K562 (cell line): ENCODE results near the gene CRADD. TPM values are rescaled to one million over a fixed set of nuclear protein-coding genes. Genes with fewer than 3 reads are reported as not detected.

Experiments used
- ARNT ChIP-seq, 2 experiments: fragments of 450-650 bp; IDR thresholded peaks; 2 replicates each; pipeline ENCODE4 v1.6.1; 2016; ENCODE audit warnings: mild to moderate bottlenecking in 1 of 2
- CBFA2T2 ChIP-seq: fragments of 450-650 bp; conservative IDR thresholded peaks from 2 replicates; pipeline ENCODE4 v1.6.1; 2017; ENCODE audit warnings: mild to moderate bottlenecking
- EHMT2 ChIP-seq: fragments of 450-650 bp; IDR thresholded peaks from 2 replicates; pipeline ENCODE4 v1.6.1; 2018; ENCODE audit warnings: antibody characterized with exemption
- ELF2 ChIP-seq: fragments of 250-450 bp; sonication (Bioruptor Pico); IDR thresholded peaks from 2 replicates; pipeline ENCODE4 v1.5.0; 2021; ENCODE audit warnings: mild to moderate bottlenecking
- GABPB1 ChIP-seq: sonication (generic); formaldehyde crosslinking; IDR thresholded peaks from 2 replicates; pipeline ENCODE4 v1.8.0; 2022; ENCODE audit warnings: mild to moderate bottlenecking, missing genetic modification reagents
- GTF2E2 ChIP-seq: fragments of 200-800 bp; sonication (Bioruptor generic); IDR thresholded peaks from 2 replicates; pipeline ENCODE4 v1.6.1; 2016; ENCODE audit warnings: missing genetic modification characterization, missing compliant biosample characterization
- KLF13 ChIP-seq: fragments of 450-650 bp; IDR thresholded peaks from 2 replicates; pipeline ENCODE4 v1.6.1; 2016; ENCODE audit warnings: missing genetic modification characterization, low read depth, mild to moderate bottlenecking, missing compliant biosample characterization, moderate library complexity, borderline replicate concordance
- LEF1 ChIP-seq: fragments of 450-650 bp; IDR thresholded peaks from 2 replicates; pipeline ENCODE4 v1.6.1; 2016; ENCODE audit warnings: mild to moderate bottlenecking
- MTA3 ChIP-seq: fragments of 450-650 bp; formaldehyde crosslinking; IDR thresholded peaks from 2 replicates; pipeline ENCODE4 v1.6.1; 2017; ENCODE audit warnings: mild to moderate bottlenecking, borderline replicate concordance
- MYNN ChIP-seq, 2 experiments: sonication (generic); formaldehyde crosslinking in 1 of 2; IDR thresholded peaks; 2 replicates each; pipeline versions ENCODE4 v1.5.0 to v1.6.1; 2016 to 2020; ENCODE audit warnings: antibody characterized with exemption in 1 of 2, missing genetic modification reagents in 1 of 2
- NR0B1 ChIP-seq: fragments of 450-650 bp; IDR thresholded peaks from one replicate; pipeline ENCODE4 v1.6.1; 2018; ENCODE audit warnings: mild to moderate bottlenecking, moderate library complexity; ENCODE audit not compliant: partially characterized antibody
- PHF20 ChIP-seq: fragments of 450-650 bp; IDR thresholded peaks from 2 replicates; pipeline ENCODE4 v1.6.1; 2018; ENCODE audit not compliant: partially characterized antibody
- POLR2A ChIP-seq: fragments of 450-650 bp; conservative IDR thresholded peaks from 2 replicates; pipeline ENCODE4 v1.6.1; 2016
- RAD51 ChIP-seq: fragments of 450-650 bp; IDR thresholded peaks from 2 replicates; pipeline ENCODE4 v1.7.1; 2016; ENCODE audit warnings: low read depth, mild to moderate bottlenecking, borderline replicate concordance
- RFX1 ChIP-seq: fragments of 450-650 bp; IDR thresholded peaks from 2 replicates; pipeline ENCODE4 v1.6.1; 2016; ENCODE audit warnings: mild to moderate bottlenecking, moderate library complexity
- SIN3A ChIP-seq, 2 experiments: fragments of 150-350 bp in 1 of 2; IDR thresholded peaks; 2 replicates each; pipeline ENCODE4 v1.6.1; 2011 to 2016; ENCODE audit warnings: borderline replicate concordance in 2 of 2, low read depth in 2 of 2, low read length in 2 of 2, mild to moderate bottlenecking in 2 of 2, moderate library complexity in 2 of 2; ENCODE audit not compliant: control insufficient read depth in 1 of 2
- TFAM ChIP-seq: fragments of 250-450 bp; sonication (Bioruptor Pico); conservative IDR thresholded peaks from 2 replicates; pipeline ENCODE4 v1.5.0; 2021; ENCODE audit warnings: mild to moderate bottlenecking, moderate library complexity
- THRAP3 ChIP-seq: fragments of 450-650 bp; IDR thresholded peaks from 2 replicates; pipeline ENCODE4 v1.6.1; 2016; ENCODE audit warnings: mild to moderate bottlenecking, inconsistent platforms, borderline replicate concordance
- ZKSCAN8 ChIP-seq: fragments of 200-800 bp; sonication (Bioruptor generic); IDR thresholded peaks from 2 replicates; pipeline ENCODE4 v1.6.1; 2016; ENCODE audit warnings: missing genetic modification characterization, missing compliant biosample characterization
- ZNF134 ChIP-seq: fragments of 250-450 bp; sonication (Bioruptor Pico); conservative IDR thresholded peaks from 2 replicates; pipeline ENCODE4 v1.4.0; 2020
- ZNF589 ChIP-seq: fragments of 200-800 bp; sonication (Bioruptor generic); IDR thresholded peaks from 2 replicates; pipeline ENCODE4 v1.6.1; 2016; ENCODE audit warnings: low read depth, missing genetic modification characterization, missing compliant biosample characterization
- ZNF76 ChIP-seq: fragments of 250-450 bp; sonication (Bioruptor Pico); IDR thresholded peaks from 2 replicates; pipeline ENCODE4 v1.4.0; 2020; ENCODE audit warnings: mild to moderate bottlenecking, moderate library complexity, borderline replicate concordance
- ZZZ3 ChIP-seq: fragments of 450-650 bp; IDR thresholded peaks from 2 replicates; pipeline ENCODE4 v1.6.1; 2016; ENCODE audit warnings: antibody characterized with exemption, mild to moderate bottlenecking, moderate library complexity
- polyA plus RNA-seq, 8 experiments: library from polyadenylated mRNA; depleted of rRNA in 4 of 8; stranded (reverse) in 5 of 8; unstranded in 3 of 8; fragments of >200 nt; fragmentation: Nextera tagmentation in 2 of 8; fragmentation: Illumina TruSeq in 1 of 8; extraction: Ambion mirVana in 2 of 8; extraction: Trizol in 1 of 8; gene quantifications; 2 replicates each; pipeline versions ENCODE4 v1.2.1 to v1.2.3, GENCODE V29; 2011 to 2014; ENCODE audit warnings: inconsistent platforms in 1 of 8, missing spikeins in 1 of 8
- total RNA-seq, 7 experiments: library from RNA; depleted of rRNA in 6 of 7; stranded (reverse); fragments of >200 nt in 6 of 7; fragmentation: Illumina TruSeq in 2 of 7; extraction: Trizol in 2 of 7; gene quantifications; 2 replicates each; pipeline versions ENCODE4 v1.2.1 to v1.2.3, GENCODE V29; 2011 to 2021; ENCODE audit warnings: low replicate concordance in 1 of 7
- TF ChIP-seq, protein P1 (sequence below): fragments of 450-650 bp; formaldehyde crosslinking; IDR thresholded peaks from 2 replicates; pipeline ENCODE4 v1.4.0; 2022; ENCODE audit warnings: missing genetic modification characterization
- TF ChIP-seq, protein P2 (sequence below), 2 experiments: IDR thresholded peaks; 2 replicates each; pipeline ENCODE4 v1.6.1; 2011; ENCODE audit warnings: borderline replicate concordance in 1 of 2, control low read depth in 1 of 2, low read depth in 1 of 2, low read length in 1 of 2, mild to moderate bottlenecking in 1 of 2, mixed read lengths in 1 of 2, moderate library complexity in 1 of 2; ENCODE audit not compliant: insufficient read depth in 1 of 2, insufficient read length in 1 of 2, poor library complexity in 1 of 2, severe bottlenecking in 1 of 2; ENCODE audit errors: extremely low read depth in 1 of 2
- TF ChIP-seq, protein P3 (sequence below): fragments of 250-450 bp; sonication (Bioruptor Pico); IDR thresholded peaks from 2 replicates; pipeline ENCODE4 v1.8.0; 2021; ENCODE audit warnings: moderate library complexity, mild to moderate bottlenecking, inconsistent platforms

The CRADD gene
- total and polyA plus RNA-seq, 9 of the 15 experiments (the other 6 are each of a cell fraction or from before 2014, with no cell fraction given) = 20.5 to 41.1 (median 25.9) TPM

DNA sequence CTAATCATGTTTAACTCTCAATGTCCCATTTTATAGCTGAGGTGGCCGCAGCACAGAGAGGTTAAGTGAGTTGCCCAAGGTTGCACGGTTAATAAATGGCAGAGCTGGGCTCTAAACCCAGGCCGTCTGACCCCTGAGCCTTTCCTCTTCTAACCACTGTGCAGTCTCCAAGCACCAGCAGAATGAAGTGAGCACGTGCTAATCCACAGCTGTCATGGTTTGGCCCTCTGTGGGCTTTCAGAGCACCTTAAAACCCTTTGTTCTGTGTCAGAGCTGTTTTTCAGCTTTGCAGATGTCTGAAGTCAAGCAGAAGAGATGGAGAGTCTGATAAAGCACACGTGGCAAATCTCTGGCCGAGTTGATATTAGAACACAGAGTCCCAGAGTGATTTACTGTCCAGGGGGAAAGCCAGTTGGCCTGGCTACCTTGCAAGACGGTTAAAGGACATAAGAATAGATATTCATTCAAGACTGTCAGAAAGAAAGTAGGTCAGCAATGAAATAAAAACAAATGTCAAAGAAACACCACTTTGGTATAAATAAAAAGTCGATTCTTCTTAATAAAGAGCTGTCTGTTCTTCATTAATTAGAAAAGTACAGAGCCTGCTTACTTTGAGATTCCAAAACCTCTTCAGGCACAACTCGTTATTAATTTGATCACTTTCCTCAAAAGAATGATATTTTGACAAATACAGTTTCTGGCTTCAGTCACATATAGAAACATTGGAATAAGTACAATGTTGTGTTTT lies 107.3 kb downstream of the CRADD start (continued):
- TF ChIP-seq SIN3A (IDR thresholded peaks at IDR 0.05; ENCODE audit: borderline replicate concordance in 2 of 2, control insufficient read depth in 1 of 2, low read depth in 2 of 2, low read length in 2 of 2) (no peak), KLF13 (tag) (no peak), POLR2A (no peak), LEF1 (0 out of 2 replicates have a peak, but pooled peaks have one; percentile 55), RAD51 (peak; percentile 70; the same call in 1 of the 2 replicates), ZNF589 (no peak), EHMT2 (no peak), ZNF134 (CRISPR knock-in tag) (no peak), GTF2E2 (no peak), NR0B1 (no peak), MYNN (IDR thresholded peaks at IDR 0.05) (peak; percentile 35; the same call in 1 of the 2 replicates), MYNN (CRISPR knock-in tag; IDR thresholded peaks at IDR 0.05) (no peak), PHF20 (no peak), GABPB1 (0 out of 2 replicates have a peak, but pooled peaks have one; percentile 15), MTA3 (peak; percentile 21; the same call in 1 of the 2 replicates), THRAP3 (no peak), CBFA2T2 (peak; percentile 81), ZZZ3 (no peak), RFX1 (no peak), ZKSCAN8 (CRISPR knock-in tag) (no peak), ZNF76 (no peak), ARNT (IDR thresholded peaks at IDR 0.05) (no peak), TFAM (CRISPR knock-in tag) (no peak), ELF2 (CRISPR knock-in tag) (no peak)
- TF ChIP-seq, protein P1, sequence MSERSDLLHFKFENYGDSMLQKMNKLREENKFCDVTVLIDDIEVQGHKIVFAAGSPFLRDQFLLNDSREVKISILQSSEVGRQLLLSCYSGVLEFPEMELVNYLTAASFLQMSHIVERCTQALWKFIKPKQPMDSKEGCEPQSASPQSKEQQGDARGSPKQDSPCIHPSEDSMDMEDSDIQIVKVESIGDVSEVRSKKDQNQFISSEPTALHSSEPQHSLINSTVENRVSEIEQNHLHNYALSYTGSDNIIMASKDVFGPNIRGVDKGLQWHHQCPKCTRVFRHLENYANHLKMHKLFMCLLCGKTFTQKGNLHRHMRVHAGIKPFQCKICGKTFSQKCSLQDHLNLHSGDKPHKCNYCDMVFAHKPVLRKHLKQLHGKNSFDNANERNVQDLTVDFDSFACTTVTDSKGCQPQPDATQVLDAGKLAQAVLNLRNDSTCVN (CRISPR knock-in tag) = no peak
- TF ChIP-seq, protein P2, sequence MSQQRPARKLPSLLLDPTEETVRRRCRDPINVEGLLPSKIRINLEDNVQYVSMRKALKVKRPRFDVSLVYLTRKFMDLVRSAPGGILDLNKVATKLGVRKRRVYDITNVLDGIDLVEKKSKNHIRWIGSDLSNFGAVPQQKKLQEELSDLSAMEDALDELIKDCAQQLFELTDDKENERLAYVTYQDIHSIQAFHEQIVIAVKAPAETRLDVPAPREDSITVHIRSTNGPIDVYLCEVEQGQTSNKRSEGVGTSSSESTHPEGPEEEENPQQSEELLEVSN (IDR thresholded peaks at IDR 0.05; ENCODE audit: borderline replicate concordance in 1 of 2, extremely low read depth in 1 of 2, insufficient read depth in 1 of 2, insufficient read length in 1 of 2, low read depth in 1 of 2, low read length in 1 of 2, poor library complexity in 1 of 2, severe bottlenecking in 1 of 2) = no peak
- TF ChIP-seq, protein P3, sequence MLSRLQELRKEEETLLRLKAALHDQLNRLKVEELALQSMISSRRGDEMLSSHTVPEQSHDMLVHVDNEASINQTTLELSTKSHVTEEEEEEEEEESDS (CRISPR knock-in tag) = no peak
